IMR-90 (cell line): ENCODE results near the gene TTC21A. TPM values are rescaled to one million over a fixed set of nuclear protein-coding genes. Genes with fewer than 3 reads are reported as not detected.
A peak's percentile ranks its signal among the peaks of the same experiment; 100 is the strongest.

ENCODE experiments used
- ATAC-seq: fragments of 200-7000 bp; cut with Tn5 transposase; 2 replicates; pipeline ENCODE4 v1.9.1; 2020; ENCODE audit warnings: low read depth, mild to moderate bottlenecking, moderate library complexity
- BruUV-seq: library from RNA; stranded (reverse); fragments of 400-500 nt; replicated peaks from 2 replicates; lab custom pipeline; 2021; lab: Mats Ljungman, UMichigan
- CTCF ChIA-PET: fragments of 300-600 bp; formaldehyde crosslinking; extraction: SDS; loops from one replicate; lab custom pipeline; 2021; ENCODE audit warnings: antibody characterized with exemption; lab: Yijun Ruan, JAX
- POLR2A ChIA-PET: fragments of 300-600 bp; sonication (Branson Sonifier 250); formaldehyde crosslinking; loops from one replicate; lab custom pipeline; 2022; ENCODE audit warnings: antibody characterized with exemption; ENCODE audit not compliant: unreplicated experiment; lab: Charles Lee
- DNase-seq: peaks from one replicate; pipeline ENCODE4 v3.0.0; 2013
- H2AFZ ChIP-seq: replicated peaks from 2 replicates; pipeline ENCODE3; 2013; ENCODE audit warnings: low read length, mild to moderate bottlenecking; ENCODE audit not compliant: poor library complexity
- H2AK5ac ChIP-seq: 2 replicates; pipeline ENCODE4 v1.6.1; 2013; ENCODE audit warnings: low read depth, low read length, inconsistent platforms
- H2AK9ac ChIP-seq: replicated peaks from 2 replicates; pipeline ENCODE3; 2013; ENCODE audit warnings: mild to moderate bottlenecking, low read depth, low read length, moderate library complexity; ENCODE audit not compliant: poor library complexity
- H2BK120ac ChIP-seq: 2 replicates; pipeline ENCODE4 v1.6.1; 2013; ENCODE audit warnings: low read depth, low read length, inconsistent platforms
- H2BK15ac ChIP-seq: 3 replicates; pipeline ENCODE4 v1.6.1; 2013; ENCODE audit warnings: low read depth, low read length, inconsistent platforms
- H2BK20ac ChIP-seq: 2 replicates; pipeline ENCODE4 v1.6.1; 2013; ENCODE audit warnings: low read depth, mild to moderate bottlenecking, inconsistent platforms, low read length, moderate library complexity
- H2BK5ac ChIP-seq: 2 replicates; pipeline ENCODE4 v1.6.1; 2013; ENCODE audit warnings: mild to moderate bottlenecking, low read depth, low read length, inconsistent platforms; ENCODE audit not compliant: poor library complexity, severe bottlenecking
- H3K14ac ChIP-seq: replicated peaks from 2 replicates; pipeline ENCODE4 v1.6.1; 2013; ENCODE audit warnings: low read depth, low read length, inconsistent platforms
- H3K18ac ChIP-seq: 2 replicates; pipeline ENCODE4 v1.6.1; 2013; ENCODE audit warnings: low read depth, low read length, control low read depth
- H3K23ac ChIP-seq: 2 replicates; pipeline ENCODE4 v1.6.1; 2013; ENCODE audit warnings: low read depth, low read length, inconsistent platforms
- H3K27ac ChIP-seq: 2 replicates; pipeline ENCODE4 v1.5.1; 2013; ENCODE audit warnings: mild to moderate bottlenecking, control low read depth, low read length; ENCODE audit not compliant: insufficient read depth
- H3K27me3 ChIP-seq: 2 replicates; pipeline ENCODE4 v1.6.1; 2013; ENCODE audit warnings: low read length; ENCODE audit not compliant: control insufficient read depth, insufficient read depth
- H3K36me3 ChIP-seq: 2 replicates; pipeline ENCODE4 v1.6.1; 2013; ENCODE audit warnings: low read length, mixed read lengths; ENCODE audit not compliant: control insufficient read depth, insufficient read depth
- H3K4ac ChIP-seq: 2 replicates; pipeline ENCODE4 v1.6.1; 2013; ENCODE audit warnings: low read depth, low read length, inconsistent platforms
- H3K4me1 ChIP-seq: 2 replicates; pipeline ENCODE4 v1.6.1; 2013; ENCODE audit warnings: low read length, mixed read lengths; ENCODE audit not compliant: control insufficient read depth, insufficient read depth
- H3K4me2 ChIP-seq: 2 replicates; pipeline ENCODE4 v1.6.1; 2013; ENCODE audit warnings: low read depth, mild to moderate bottlenecking, control low read depth, low read length, moderate library complexity
- H3K4me3 ChIP-seq: 2 replicates; pipeline ENCODE4 v1.5.1; 2013; ENCODE audit warnings: low read depth, mild to moderate bottlenecking, control low read depth, low read length, moderate library complexity; ENCODE audit not compliant: insufficient read depth
- H3K56ac ChIP-seq: 2 replicates; pipeline ENCODE4 v1.6.1; 2013; ENCODE audit warnings: low read length, inconsistent platforms; ENCODE audit not compliant: insufficient read depth; ENCODE audit errors: extremely low read depth
- H3K79me1 ChIP-seq, 2 experiments: 2 replicates each; pipeline ENCODE4 v1.6.1; 2013; ENCODE audit warnings: low read length in 2 of 2, inconsistent platforms in 1 of 2, low read depth in 1 of 2
- H3K9ac ChIP-seq: 2 replicates; pipeline ENCODE4 v1.6.1; 2013; ENCODE audit warnings: low read depth, low read length, control low read depth
- H3K9me1 ChIP-seq: 2 replicates; pipeline ENCODE4 v1.6.1; 2013; ENCODE audit warnings: low read length, inconsistent platforms; ENCODE audit not compliant: insufficient read depth
- H3K9me3 ChIP-seq: 2 replicates; pipeline ENCODE4 v1.6.1; 2013; ENCODE audit warnings: low read length; ENCODE audit not compliant: control insufficient read depth, insufficient read depth
- H4K20me1 ChIP-seq: 2 replicates; pipeline ENCODE4 v1.6.1; 2013; ENCODE audit warnings: low read length, inconsistent platforms; ENCODE audit not compliant: insufficient read depth
- H4K5ac ChIP-seq: 2 replicates; pipeline ENCODE4 v1.6.1; 2013; ENCODE audit warnings: mild to moderate bottlenecking, low read depth, low read length, control low read depth
- H4K8ac ChIP-seq, 2 experiments: 2 replicates each; pipeline ENCODE4 v1.6.1; 2013; ENCODE audit warnings: low read depth in 2 of 2, low read length in 2 of 2, control low read depth in 1 of 2, inconsistent platforms in 1 of 2
- H4K91ac ChIP-seq: 2 replicates; pipeline ENCODE4 v1.6.1; 2013; ENCODE audit warnings: low read depth, low read length, inconsistent platforms; ENCODE audit not compliant: insufficient read depth
- BHLHE40 ChIP-seq: fragments of 150-350 bp; IDR thresholded peaks from 2 replicates; pipeline ENCODE4 v1.6.1; 2016; ENCODE audit warnings: mild to moderate bottlenecking, low read depth, low read length
- MAZ ChIP-seq: IDR thresholded peaks from 2 replicates; pipeline ENCODE4 v1.6.1; 2012; ENCODE audit warnings: low read depth, mild to moderate bottlenecking, low read length, improper control_type of control experiment, moderate library complexity, borderline replicate concordance
- WGBS, 2 experiments: methylation state at CpG; one replicate each; pipeline versions ENCODE4 v1.1.5 to v1.1.7; 2013; ENCODE audit warnings: missing lambda C conversion rate in 2 of 2; ENCODE audit not compliant: insufficient read length in 1 of 2; ENCODE audit errors: extremely low coverage in 2 of 2; 5-methylcytosine and 5-hydroxymethylcytosine counted together
- dilution Hi-C: fragments of 300-500 bp; cut with HindIII; formaldehyde crosslinking; loops from one replicate; pipeline ENCODE4 v1.14.3; 2018; ENCODE audit warnings: low sequenced_read_pairs; ENCODE audit not compliant: unreplicated experiment
- in situ Hi-C: fragments of 300-500 bp; cut with MboI; formaldehyde crosslinking; loops from 3 replicates; pipeline ENCODE4 v1.14.3; 2019; ENCODE audit warnings: low sequenced_read_pairs, inconsistent platforms, mixed read lengths
- intact Hi-C: fragments of 100-400 bp; cut with micrococcal nuclease; formaldehyde crosslinking; loops from 2 replicates; pipeline ENCODE4 v1.10.0; 2022
- microRNA-seq, 2 experiments: library from miRNA; stranded (forward) in 1 of 2; unstranded in 1 of 2; fragments of 10-50 nt in 1 of 2; fragments of <30 nt in 1 of 2; gene quantifications in 1 of 2; microRNA quantifications in 1 of 2; one replicate each; pipeline versions ENCODE3 to v1.1.0; 2013 to 2020; ENCODE audit not compliant: insufficient read depth in 1 of 2, insufficient read length in 1 of 2, unreplicated experiment in 1 of 2
- polyA plus RNA-seq, 3 experiments: library from polyadenylated mRNA; depleted of rRNA; stranded (reverse); fragments of >200 nt; gene quantifications; 2 replicates each; pipeline ENCODE4 v1.2.3, GENCODE V29; 2012; ENCODE audit warnings: low replicate concordance in 1 of 3
- small RNA-seq, 5 experiments: library from RNA; depleted of rRNA; stranded (forward); fragments of <200 nt; gene quantifications; one replicate each; pipeline ENCODE3, GENCODE V24; 2012
- total RNA-seq: library from RNA; depleted of rRNA; stranded (reverse); fragments of >200 nt; gene quantifications from 2 replicates; pipeline ENCODE4 v1.2.3, GENCODE V29; 2012; rRNA removed
- TF ChIP-seq, protein P1 (sequence below): fragments of 150-350 bp; IDR thresholded peaks from 2 replicates; pipeline ENCODE4 v1.6.1; 2017; ENCODE audit warnings: mild to moderate bottlenecking, antibody characterized with exemption, low read length, low read depth

The TTC21A gene
- total and polyA plus RNA-seq, 2 of the 4 experiments (the other 2 are of a cell fraction): 0.90 to 1.8 TPM

DNA sequence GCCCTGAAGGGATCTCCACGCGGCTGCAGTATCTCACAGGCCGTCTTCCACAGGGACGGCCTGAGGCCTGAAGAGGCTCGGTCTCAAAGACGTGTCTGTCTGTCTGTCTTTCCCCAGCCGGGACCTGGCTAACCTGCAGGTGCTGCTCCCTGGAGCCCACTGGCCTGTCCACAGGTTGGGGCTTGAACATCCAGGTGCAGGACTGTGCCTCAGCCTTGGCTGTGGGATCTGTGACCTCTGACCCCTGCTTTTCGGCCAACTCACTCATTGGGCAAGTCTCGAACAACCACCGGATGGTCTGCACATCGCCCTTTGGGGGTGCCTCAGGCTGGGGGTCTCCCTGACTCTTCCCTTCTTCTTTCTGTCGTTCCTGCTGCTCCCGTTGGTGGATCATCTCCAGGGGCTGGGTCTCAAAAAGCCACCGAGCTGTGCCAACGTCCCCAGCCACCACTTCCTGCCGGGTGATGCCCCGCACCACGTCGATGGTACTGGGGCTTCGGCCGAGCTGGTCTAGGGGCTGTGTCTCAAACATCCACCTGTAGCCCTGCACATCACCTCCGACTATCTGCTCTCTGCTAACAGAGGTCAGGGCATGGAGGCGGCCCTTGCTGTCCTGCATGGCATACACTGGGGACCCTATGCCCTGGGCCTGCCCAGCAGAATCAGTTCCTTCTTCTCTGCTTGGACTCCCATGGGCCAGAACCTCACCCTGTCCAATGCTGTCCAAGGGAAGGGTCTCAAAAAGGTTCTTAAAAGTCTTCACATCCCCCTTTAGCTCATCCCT lies 80.1 kb downstream of the TTC21A start:
- Histone ChIP-seq H2AK9ac (no peak overlapping the region), H3K18ac (no peak overlapping the region), H4K8ac (no peak overlapping the region), H3K23ac (no peak overlapping the region), H4K20me1 (no peaks in the 10 kb centered on the region; the same call in 1 of the 2 replicates), H3K27me3 (no peaks in the 10 kb centered on the region), H3K27ac (no peak overlapping the region), H3K14ac (no peak overlapping the region), H3K4me3 (no peak overlapping the region), H2AK5ac (no peak overlapping the region), H2BK15ac (no peak overlapping the region), H3K4ac (no peak overlapping the region), H2BK20ac (no peak overlapping the region), H4K5ac (no peak overlapping the region), H2BK5ac (no peak overlapping the region), H3K36me3 (no peaks in the 10 kb centered on the region), H3K79me1 (no peaks in the 10 kb centered on the region), H3K4me1 (peaks cover 4% of the 10 kb centered on the region), H2AFZ (peak overlapping the region; percentile 23), H3K9me1 (peaks cover 12% of the 10 kb centered on the region), H2BK120ac (no peak overlapping the region), H3K4me2 (no peak overlapping the region), H3K9me3 (no peaks in the 10 kb centered on the region), H4K91ac (no peak overlapping the region), H3K9ac (no peak overlapping the region), H3K56ac (no peak overlapping the region)
- in situ Hi-C loops: no loop called here
- ChIA-PET CTCF (interaction anchor here (1.3 kb wide), 1 partner anchor 101 kb away, joined by 8 read pairs; no protein-coding TSS in a partner anchor), POLR2A (no interaction called here)
- TF ChIP-seq MAZ: no peak
- TF ChIP-seq BHLHE40: no peak
- TF ChIP-seq, protein P1, sequence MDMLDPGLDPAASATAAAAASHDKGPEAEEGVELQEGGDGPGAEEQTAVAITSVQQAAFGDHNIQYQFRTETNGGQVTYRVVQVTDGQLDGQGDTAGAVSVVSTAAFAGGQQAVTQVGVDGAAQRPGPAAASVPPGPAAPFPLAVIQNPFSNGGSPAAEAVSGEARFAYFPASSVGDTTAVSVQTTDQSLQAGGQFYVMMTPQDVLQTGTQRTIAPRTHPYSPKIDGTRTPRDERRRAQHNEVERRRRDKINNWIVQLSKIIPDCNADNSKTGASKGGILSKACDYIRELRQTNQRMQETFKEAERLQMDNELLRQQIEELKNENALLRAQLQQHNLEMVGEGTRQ: no peak
- dilution Hi-C loops: no loop called here
- WGBS, 2 experiments: 92% methylated on average over 20 of the region's 23 CpGs; no CpG with 5 or more reads in 1 of the 2 experiments
- DNase-seq (no peak), ATAC-seq (no peak)
- no TSS peak for BruUV-seq
- intact Hi-C loops: loop anchor here (2.0 kb wide), 1 partner anchor 61 kb away; no protein-coding TSS in a partner anchor

Small RNA genes lying within 50 kb of the gene (microRNA-seq; reads per million reads assigned to microRNA genes)
- not detected for gene MIR6822 (ENCODE audit: unreplicated experiment)
- gene RF00017 (ENCODE audit: insufficient read depth, insufficient read length): not detected

Small RNA genes lying within 50 kb of the gene (small RNA-seq; reads per million reads assigned to genes)
- 0 reads per million in 5 experiments for gene RF00017

Other genes starting within 250 kb of the TTC21A start
- under 0.01 TPM in 1 of 2 replicates, not detected in the other for gene SCN11A, start 55.7 kb upstream of the TTC21A start, total RNA-seq
- 0.02 TPM in 1 of 2 replicates, not detected in the other for gene SCN11A, start 55.7 kb upstream of the TTC21A start, polyA plus RNA-seq (2012; rRNA removed)
- 41.2 and 68.6 TPM in 2 replicates for gene WDR48, start 55.7 kb upstream of the TTC21A start, total RNA-seq
- 10.7 and 14.4 TPM in 2 replicates for gene WDR48, start 55.7 kb upstream of the TTC21A start, polyA plus RNA-seq (2012; rRNA removed)
- 25.8 and 35.0 TPM in 2 replicates for gene GORASP1, start 53 bp upstream of the TTC21A start, total RNA-seq
- gene GORASP1, start 53 bp upstream of the TTC21A start, polyA plus RNA-seq (2012; rRNA removed): 56.6 and 58.9 TPM in 2 replicates
- gene CSRNP1, start 45.9 kb downstream of the TTC21A start, total RNA-seq: 22.8 TPM in 2 replicates
- 16.5 and 23.1 TPM in 2 replicates for gene CSRNP1, start 45.9 kb downstream of the TTC21A start, polyA plus RNA-seq (2012; rRNA removed)
- gene XIRP1, start 84.9 kb downstream of the TTC21A start, total RNA-seq: under 0.01 TPM in 2 replicates
- gene XIRP1, start 84.9 kb downstream of the TTC21A start, polyA plus RNA-seq (2012; rRNA removed): 0.03 and 0.07 TPM in 2 replicates
- not detected in 2 replicates for gene CX3CR1, start 172.4 kb downstream of the TTC21A start, total RNA-seq
- 0.03 TPM in 1 of 2 replicates, not detected in the other for gene CX3CR1, start 172.4 kb downstream of the TTC21A start, polyA plus RNA-seq (2012; rRNA removed)
- not detected in 2 replicates for gene CCR8, start 222.0 kb downstream of the TTC21A start, total RNA-seq
- not detected in 2 replicates for gene CCR8, start 222.0 kb downstream of the TTC21A start, polyA plus RNA-seq (2012; rRNA removed)